Chondrocyte (in vitro differentiated cells): ENCODE measurements around the gene CNNM2. TPM values are rescaled to one million over a fixed set of nuclear protein-coding genes. Genes with fewer than 3 reads are reported as not detected.

Experiments
- DNase-seq: peaks from one replicate; pipeline ENCODE4 v3.0.0; 2021; ENCODE audit warnings: mixed read lengths, low spot score
- H3K27ac Mint-ChIP-seq: one replicate; pipeline ENCODE4 v1.8.0; 2021; ENCODE audit warnings: mild to moderate bottlenecking, moderate library complexity, mixed read lengths; ENCODE audit not compliant: unreplicated experiment
- H3K27me3 Mint-ChIP-seq: 2 replicates; pipeline ENCODE4 v1.8.0; 2021; ENCODE audit warnings: low read depth, mixed read lengths
- H3K36me3 Mint-ChIP-seq: 2 replicates; pipeline ENCODE4 v1.8.0; 2021; ENCODE audit warnings: low read depth, mixed read lengths
- H3K4me1 Mint-ChIP-seq: 2 replicates; pipeline ENCODE4 v1.8.0; 2021; ENCODE audit warnings: low read depth, mild to moderate bottlenecking, mixed read lengths
- H3K4me3 Mint-ChIP-seq: one replicate; pipeline ENCODE4 v1.8.0; 2021; ENCODE audit warnings: mild to moderate bottlenecking, moderate library complexity, mixed read lengths; ENCODE audit not compliant: unreplicated experiment
- H3K9me3 Mint-ChIP-seq: 2 replicates; pipeline ENCODE4 v1.8.0; 2021; ENCODE audit warnings: low read depth, mixed read lengths
- total RNA-seq: library from RNA; stranded (reverse); gene quantifications from 3 replicates; pipeline ENCODE4 v1.2.1, GENCODE V29; 2021
- TF ChIP-seq, protein P1 (sequence below): fragments of 200-600 bp; sonication (generic); IDR thresholded peaks from 2 replicates; pipeline ENCODE4 v1.5.0; 2021; ENCODE audit warnings: antibody characterized with exemption, mild to moderate bottlenecking, moderate library complexity

CNNM2 gene
- total RNA-seq, 1 donor from 2014 or later = 36.8 TPM

DNA sequence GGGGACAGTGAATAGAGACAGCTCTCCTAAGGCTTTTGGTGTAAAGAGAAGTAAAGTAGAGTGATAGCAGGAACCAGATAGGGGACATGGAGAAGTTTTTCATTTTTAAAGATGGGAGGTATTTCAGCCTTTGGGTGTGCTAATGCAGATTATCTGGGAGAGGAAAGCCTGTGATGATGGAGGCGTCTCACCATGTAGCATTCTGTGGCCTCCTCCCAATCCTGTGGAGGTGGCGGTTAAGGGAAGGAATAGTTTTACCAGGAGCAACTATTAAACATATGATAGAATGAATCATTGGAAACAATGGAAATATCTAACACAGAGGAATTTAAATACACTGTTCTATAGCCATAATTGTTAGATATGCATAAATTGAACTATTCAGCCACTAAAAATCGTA is 101.3 kb downstream of the CNNM2 start:
- peak overlapping the region; percentile 10 for H3K27ac Mint-ChIP-seq
- TF ChIP-seq, protein P1, sequence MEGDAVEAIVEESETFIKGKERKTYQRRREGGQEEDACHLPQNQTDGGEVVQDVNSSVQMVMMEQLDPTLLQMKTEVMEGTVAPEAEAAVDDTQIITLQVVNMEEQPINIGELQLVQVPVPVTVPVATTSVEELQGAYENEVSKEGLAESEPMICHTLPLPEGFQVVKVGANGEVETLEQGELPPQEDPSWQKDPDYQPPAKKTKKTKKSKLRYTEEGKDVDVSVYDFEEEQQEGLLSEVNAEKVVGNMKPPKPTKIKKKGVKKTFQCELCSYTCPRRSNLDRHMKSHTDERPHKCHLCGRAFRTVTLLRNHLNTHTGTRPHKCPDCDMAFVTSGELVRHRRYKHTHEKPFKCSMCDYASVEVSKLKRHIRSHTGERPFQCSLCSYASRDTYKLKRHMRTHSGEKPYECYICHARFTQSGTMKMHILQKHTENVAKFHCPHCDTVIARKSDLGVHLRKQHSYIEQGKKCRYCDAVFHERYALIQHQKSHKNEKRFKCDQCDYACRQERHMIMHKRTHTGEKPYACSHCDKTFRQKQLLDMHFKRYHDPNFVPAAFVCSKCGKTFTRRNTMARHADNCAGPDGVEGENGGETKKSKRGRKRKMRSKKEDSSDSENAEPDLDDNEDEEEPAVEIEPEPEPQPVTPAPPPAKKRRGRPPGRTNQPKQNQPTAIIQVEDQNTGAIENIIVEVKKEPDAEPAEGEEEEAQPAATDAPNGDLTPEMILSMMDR = no peak
- no peak overlapping the region for H3K4me3 Mint-ChIP-seq
- peaks cover 34% of the 10 kb centered on the region for H3K4me1 Mint-ChIP-seq
- H3K36me3 Mint-ChIP-seq = peaks cover 2% of the 10 kb centered on the region
- DNase-seq = no peak
- H3K27me3 Mint-ChIP-seq = no peaks in the 10 kb centered on the region
- peaks cover 2% of the 10 kb centered on the region for H3K9me3 Mint-ChIP-seq

GRCh38 chr10:103021150-103021899 is 103.2 kb downstream of the CNNM2 start:
- Mint-ChIP-seq H3K9me3 (peaks cover 2% of the 10 kb centered on the region), H3K4me3 (no peak overlapping the region), H3K27me3 (no peaks in the 10 kb centered on the region), H3K4me1 (peaks cover 34% of the 10 kb centered on the region), H3K36me3 (peaks cover 2% of the 10 kb centered on the region), H3K27ac (peak overlapping the region; percentile 99)
- DNase-seq = no peak
- TF ChIP-seq, protein P1 = no peak

GRCh38 chr10:103021900-103022293 is 103.8 kb downstream of the CNNM2 start:
- Mint-ChIP-seq H3K4me3 (no peak overlapping the region), H3K36me3 (peaks cover 2% of the 10 kb centered on the region), H3K27me3 (no peaks in the 10 kb centered on the region), H3K27ac (peak overlapping the region; percentile 99), H3K4me1 (peaks cover 34% of the 10 kb centered on the region), H3K9me3 (peaks cover 2% of the 10 kb centered on the region)
- TF ChIP-seq, protein P1 = no peak
- no peak for DNase-seq

DNA sequence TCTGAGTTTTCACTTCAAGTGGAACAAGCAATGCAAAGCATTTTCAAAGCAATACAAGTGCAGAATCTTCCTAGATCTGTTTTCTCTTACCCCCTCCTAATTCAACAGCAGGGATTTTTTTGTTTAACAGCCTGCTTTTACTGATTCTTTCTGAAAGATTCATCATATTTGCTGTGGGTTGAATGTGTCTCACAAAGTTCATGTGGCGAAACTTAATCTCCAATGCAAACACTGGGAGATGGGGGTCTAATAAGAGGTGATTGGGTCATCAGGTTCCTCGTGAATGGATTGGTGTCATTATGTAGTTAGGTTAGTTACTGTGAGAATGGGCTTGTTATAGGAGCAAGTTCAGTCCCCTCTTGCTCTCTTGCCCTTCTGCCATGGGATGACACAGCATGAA is 107.6 kb downstream of the CNNM2 start:
- no peak for DNase-seq
- peaks cover 2% of the 10 kb centered on the region for H3K9me3 Mint-ChIP-seq
- peaks cover 5% of the 10 kb centered on the region for H3K36me3 Mint-ChIP-seq
- H3K4me1 Mint-ChIP-seq = peaks cover 30% of the 10 kb centered on the region
- H3K27me3 Mint-ChIP-seq = no peaks in the 10 kb centered on the region
- no peak overlapping the region for H3K27ac Mint-ChIP-seq
- TF ChIP-seq, protein P1 = no peak
- H3K4me3 Mint-ChIP-seq = no peak overlapping the region

DNA sequence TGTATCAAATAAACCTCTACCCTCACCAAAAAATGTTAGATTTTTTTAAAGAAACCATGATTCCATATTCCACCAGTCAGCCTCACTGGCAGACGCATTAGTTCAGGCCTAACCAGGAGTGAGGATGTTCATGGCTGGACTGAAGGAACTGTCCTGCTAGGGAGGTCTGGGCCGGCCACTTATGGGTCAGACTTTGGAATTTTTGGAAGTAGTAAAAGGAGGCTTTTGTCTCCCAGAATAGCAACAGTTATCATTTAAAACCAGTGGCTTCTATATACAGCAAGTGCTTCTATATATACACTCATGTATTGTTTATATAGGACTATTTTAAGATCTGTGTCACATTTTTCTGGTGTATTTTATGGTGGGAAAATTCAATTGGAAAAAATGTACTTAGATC is 120.5 kb downstream of the CNNM2 start:
- Mint-ChIP-seq H3K4me3 (no peak overlapping the region), H3K27ac (peak overlapping the region; percentile 87), H3K36me3 (peaks cover 2% of the 10 kb centered on the region), H3K9me3 (no peaks in the 10 kb centered on the region), H3K4me1 (peaks cover 78% of the 10 kb centered on the region), H3K27me3 (no peaks in the 10 kb centered on the region)
- DNase-seq = no peak
- TF ChIP-seq, protein P1 = peak; percentile 30
